Measurements from ENCODE around the gene CSF3R. TPM values are rescaled to one million over a fixed set of nuclear protein-coding genes. Genes with fewer than 3 reads are reported as not detected.

CSF3R gene
- total RNA-seq, 2 experiments from 2014 or later: not detected

- TF ChIP-seq, protein P1, sequence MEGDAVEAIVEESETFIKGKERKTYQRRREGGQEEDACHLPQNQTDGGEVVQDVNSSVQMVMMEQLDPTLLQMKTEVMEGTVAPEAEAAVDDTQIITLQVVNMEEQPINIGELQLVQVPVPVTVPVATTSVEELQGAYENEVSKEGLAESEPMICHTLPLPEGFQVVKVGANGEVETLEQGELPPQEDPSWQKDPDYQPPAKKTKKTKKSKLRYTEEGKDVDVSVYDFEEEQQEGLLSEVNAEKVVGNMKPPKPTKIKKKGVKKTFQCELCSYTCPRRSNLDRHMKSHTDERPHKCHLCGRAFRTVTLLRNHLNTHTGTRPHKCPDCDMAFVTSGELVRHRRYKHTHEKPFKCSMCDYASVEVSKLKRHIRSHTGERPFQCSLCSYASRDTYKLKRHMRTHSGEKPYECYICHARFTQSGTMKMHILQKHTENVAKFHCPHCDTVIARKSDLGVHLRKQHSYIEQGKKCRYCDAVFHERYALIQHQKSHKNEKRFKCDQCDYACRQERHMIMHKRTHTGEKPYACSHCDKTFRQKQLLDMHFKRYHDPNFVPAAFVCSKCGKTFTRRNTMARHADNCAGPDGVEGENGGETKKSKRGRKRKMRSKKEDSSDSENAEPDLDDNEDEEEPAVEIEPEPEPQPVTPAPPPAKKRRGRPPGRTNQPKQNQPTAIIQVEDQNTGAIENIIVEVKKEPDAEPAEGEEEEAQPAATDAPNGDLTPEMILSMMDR (IDR thresholded peaks at IDR 0.05): no peak
- Mint-ChIP-seq H3K27me3 (no peaks in the 10 kb centered on the region), H3K27ac (no peak overlapping the region), H3K36me3 (ENCODE audit: low read depth) (no peaks in the 10 kb centered on the region), H3K4me3 (no peak overlapping the region), H3K9me3 (no peaks in the 10 kb centered on the region), H3K4me1 (ENCODE audit: low read depth) (peaks cover 10% of the 10 kb centered on the region)
- ATAC-seq (no peak), DNase-seq (no peak)
- ChIA-PET CTCF (interaction anchor here (1.0 to 1.1 kb wide), 2 partner anchors 104 to 161 kb away, joined by 3 read pairs; no protein-coding TSS in a partner anchor), POLR2A (interaction anchor here (1.0 kb wide), 1 partner anchor 12 kb away, joined by 3 read pairs; no protein-coding TSS in a partner anchor)
- intact Hi-C loops (cut with micrococcal nuclease): no loop called here
These were observed 36.0 kb downstream of the CSF3R start for GRCh38 chr1:36446746-36447145.

- Mint-ChIP-seq H3K36me3 (ENCODE audit: low read depth) (no peaks in the 10 kb centered on the region), H3K4me3 (no peak overlapping the region), H3K27ac (no peak overlapping the region), H3K9me3 (no peaks in the 10 kb centered on the region), H3K27me3 (no peaks in the 10 kb centered on the region), H3K4me1 (ENCODE audit: low read depth) (peaks cover 6% of the 10 kb centered on the region)
- TF ChIP-seq, protein P1 (IDR thresholded peaks at IDR 0.05): no peak
- ATAC-seq: no peak
- ChIA-PET CTCF (interaction anchor here (1.0 to 1.1 kb wide), 2 partner anchors 104 to 161 kb away, joined by 3 read pairs; no protein-coding TSS in a partner anchor), POLR2A (interaction anchor here (1.0 kb wide), 1 partner anchor 13 kb away, joined by 3 read pairs; no protein-coding TSS in a partner anchor)
- intact Hi-C loops (cut with micrococcal nuclease): no loop called here
- DNase-seq: peak; percentile 45
These were observed 36.4 kb downstream of the CSF3R start for GRCh38 chr1:36446271-36446670.

DNA sequence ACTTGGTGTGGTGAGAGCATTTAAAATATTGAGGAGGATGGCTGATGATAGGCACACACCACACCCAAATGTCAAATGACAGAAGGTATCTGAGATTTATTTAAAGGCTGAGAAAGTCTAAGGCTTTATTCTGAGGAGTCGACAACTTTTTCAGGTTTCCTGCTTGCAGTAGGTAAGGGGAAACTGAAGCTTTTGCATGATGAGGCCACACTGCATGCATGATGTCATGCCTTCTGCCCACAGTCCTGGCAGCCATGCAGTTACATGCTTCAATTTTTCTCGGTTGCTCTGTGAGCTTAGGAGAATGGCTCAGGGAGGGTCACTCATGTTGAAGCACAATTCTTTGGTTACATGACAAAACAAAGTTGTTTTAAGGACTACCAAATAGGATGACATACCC, 39.4 kb downstream of the CSF3R start:
- no peak for DNase-seq
- ChIA-PET POLR2A (no interaction called here), CTCF (no interaction called here)
- H3K9me3 Mint-ChIP-seq: no peaks in the 10 kb centered on the region
- no peak for ATAC-seq
- intact Hi-C loops (cut with micrococcal nuclease): no loop called here
- H3K27ac Mint-ChIP-seq: no peak overlapping the region
- H3K4me3 Mint-ChIP-seq: no peak overlapping the region
- no peaks in the 10 kb centered on the region for H3K27me3 Mint-ChIP-seq
- H3K4me1 Mint-ChIP-seq (ENCODE audit: low read depth): no peaks in the 10 kb centered on the region
- TF ChIP-seq, protein P1 (IDR thresholded peaks at IDR 0.05): no peak
- H3K36me3 Mint-ChIP-seq (ENCODE audit: low read depth): no peaks in the 10 kb centered on the region

DNA sequence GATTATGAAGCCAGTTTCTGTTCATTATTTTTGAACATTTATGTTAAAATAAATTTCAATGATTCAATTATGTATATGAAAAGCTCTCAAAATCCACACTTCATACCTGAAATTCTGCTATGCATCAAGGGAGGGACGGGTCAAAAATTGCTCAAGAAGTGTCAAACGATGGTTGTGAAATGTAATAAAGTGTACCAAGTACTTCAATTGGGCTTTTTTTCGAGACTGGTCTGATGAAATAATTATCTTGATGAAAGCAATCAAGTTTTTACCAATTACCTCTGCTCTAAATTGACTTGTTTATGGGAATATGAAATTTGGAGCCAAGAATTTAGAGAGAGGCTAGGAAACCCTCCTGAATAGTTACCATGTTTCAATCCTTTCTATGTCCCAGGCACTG, 40.4 kb downstream of the CSF3R start:
- ChIA-PET CTCF (interaction anchor here (0.5 kb wide), 1 partner anchor 13 kb away, joined by 3 read pairs; no protein-coding TSS in a partner anchor), POLR2A (interaction anchor here (0.6 kb wide), 1 partner anchor 12 kb away, joined by 3 read pairs; no protein-coding TSS in a partner anchor)
- intact Hi-C loops (cut with micrococcal nuclease): no loop called here
- TF ChIP-seq, protein P1 (IDR thresholded peaks at IDR 0.05): no peak
- Mint-ChIP-seq H3K27ac (no peak overlapping the region), H3K27me3 (no peaks in the 10 kb centered on the region), H3K4me1 (ENCODE audit: low read depth) (no peaks in the 10 kb centered on the region), H3K36me3 (ENCODE audit: low read depth) (no peaks in the 10 kb centered on the region), H3K4me3 (no peak overlapping the region), H3K9me3 (no peaks in the 10 kb centered on the region)
- DNase-seq (no peak), ATAC-seq (no peak)

GRCh38 chr1:36440646-36441045, 42.1 kb downstream of the CSF3R start:
- DNase-seq (no peak), ATAC-seq (no peak)
- Mint-ChIP-seq H3K4me1 (ENCODE audit: low read depth) (no peaks in the 10 kb centered on the region), H3K9me3 (no peaks in the 10 kb centered on the region), H3K27ac (no peak overlapping the region), H3K27me3 (no peaks in the 10 kb centered on the region), H3K4me3 (no peak overlapping the region), H3K36me3 (ENCODE audit: low read depth) (no peaks in the 10 kb centered on the region)
- intact Hi-C loops (cut with micrococcal nuclease): no loop called here
- ChIA-PET POLR2A (no interaction called here), CTCF (no interaction called here)
- TF ChIP-seq, protein P1 (IDR thresholded peaks at IDR 0.05): no peak

Data from activated CD8-positive, alpha-beta T cell treated with anti-CD3 and anti-CD28 coated beads for 36 hours (primary cell).